ENCODE data around the gene FANCM.

The FANCM gene

DNA sequence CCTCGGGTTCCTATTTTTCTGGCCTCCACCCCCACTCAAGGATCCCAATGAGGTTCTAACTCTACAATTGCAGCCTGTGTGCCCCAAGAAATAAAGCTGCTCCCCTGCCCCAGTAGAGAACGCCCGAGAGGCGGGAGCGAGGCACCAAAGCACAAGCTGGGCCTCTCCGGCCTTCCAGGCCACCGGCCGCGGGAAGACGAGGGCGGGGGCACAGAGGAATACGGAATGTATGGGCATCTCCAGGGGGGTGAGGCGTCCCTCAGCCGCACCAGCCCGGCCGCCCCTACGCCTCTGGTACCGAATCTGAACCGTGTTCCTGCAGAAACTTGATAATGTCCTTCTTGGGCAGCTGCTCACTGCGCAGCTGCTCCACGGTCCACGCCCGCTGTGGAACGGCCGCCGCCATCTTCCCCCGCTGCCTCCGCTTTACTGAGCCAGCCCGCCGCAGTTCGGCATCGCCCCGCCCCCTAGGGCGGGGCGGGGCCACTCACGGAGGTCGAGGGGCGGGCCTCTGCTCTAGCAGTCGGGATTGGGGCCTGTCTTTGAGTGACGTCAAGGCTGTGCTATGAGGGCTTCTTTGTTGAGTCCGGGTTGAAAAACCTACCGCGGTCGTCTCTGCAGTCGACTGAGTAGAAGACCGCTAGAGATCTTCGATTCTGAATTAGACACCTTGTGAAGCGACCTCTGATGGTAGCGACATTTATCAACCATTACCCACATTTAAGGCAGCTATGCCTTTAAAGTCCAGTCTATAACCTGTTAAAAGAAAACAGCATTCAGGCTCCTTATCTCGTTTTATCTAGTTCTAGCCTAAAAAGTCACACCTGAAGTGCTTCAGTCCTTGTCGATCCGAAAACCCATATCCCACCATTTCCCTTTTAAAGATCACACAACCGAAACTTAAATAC is 1.4 kb upstream of the FANCM start, which contains the start of gene FKBP3:
TSS of gene FKBP3 (minus strand) at position 431 of the 908 bp plus-strand sequence. CDS start at position 406, 25 bp downstream.
- H3K79me1 ChIP-seq (ENCODE audit: low read length), result peaks cover 6% of the 10 kb centered on the region
- DNase-seq, result peak; percentile 99
- WGBS (ENCODE audit: extremely low coverage, insufficient coverage, insufficient read length), result no CpG with 5 or more reads among the region's 53 CpGs
- peak within 1 kb of the TSS; percentile 100 for H3K9ac ChIP-seq (ENCODE audit: low read length)
- H4K91ac ChIP-seq (ENCODE audit: low read depth, low read length), result peak within 1 kb of the TSS; percentile 87
- H3K79me2 ChIP-seq (ENCODE audit: control insufficient read depth, insufficient read depth, low read length, poor library complexity), result peaks cover 4% of the 10 kb centered on the region
- peak within 1 kb of the TSS; percentile 53 for H3K23ac ChIP-seq (ENCODE audit: low read length)
- no peaks in the 10 kb centered on the region for H3K36me3 ChIP-seq (ENCODE audit: control insufficient read depth in 1 of 2, insufficient read depth in 2 of 2, low read length in 2 of 2)
- H3K18ac ChIP-seq (ENCODE audit: low read length), result peak within 1 kb of the TSS; percentile 88
- H4K8ac ChIP-seq (ENCODE audit: low read depth, low read length), result peak within 1 kb of the TSS; percentile 94
- H3K27ac ChIP-seq (ENCODE audit: low read depth, low read length), result peak within 1 kb of the TSS; percentile 70
- H3K9me3 ChIP-seq (ENCODE audit: insufficient read depth, low read depth, low read length), result no peaks in the 10 kb centered on the region
- no peaks in the 10 kb centered on the region for H3K27me3 ChIP-seq (ENCODE audit: insufficient read depth, low read length)
- no peak within 1 kb of the TSS for H2AK5ac ChIP-seq (ENCODE audit: low read length)
- peak within 1 kb of the TSS; percentile 91 for H3K14ac ChIP-seq (ENCODE audit: low read length)
- peak within 1 kb of the TSS; percentile 87 for H3K4ac ChIP-seq (ENCODE audit: low read depth, low read length)
- peak within 1 kb of the TSS; percentile 82 for H2BK120ac ChIP-seq (ENCODE audit: insufficient read depth, low read length, poor library complexity)
- H2BK5ac ChIP-seq (ENCODE audit: low read depth, low read length, poor library complexity), result peak within 1 kb of the TSS; percentile 71
- H4K12ac ChIP-seq (ENCODE audit: low read depth, low read length), result peak within 1 kb of the TSS; percentile 89
- peak within 1 kb of the TSS; percentile 96 for H2AFZ ChIP-seq (ENCODE audit: insufficient read depth, low read length, poor library complexity)
- no peak within 1 kb of the TSS for H2BK12ac ChIP-seq (ENCODE audit: low read length)
- peak within 1 kb of the TSS; percentile 94 for H3K4me3 ChIP-seq (ENCODE audit: low read depth, low read length)
- no peaks in the 10 kb centered on the region for H3K4me1 ChIP-seq (ENCODE audit: control insufficient read depth in 1 of 2, insufficient read depth in 2 of 2, low read length in 2 of 2)
- H3K4me2 ChIP-seq (ENCODE audit: low read length), result peak within 1 kb of the TSS; percentile 83

DNA sequence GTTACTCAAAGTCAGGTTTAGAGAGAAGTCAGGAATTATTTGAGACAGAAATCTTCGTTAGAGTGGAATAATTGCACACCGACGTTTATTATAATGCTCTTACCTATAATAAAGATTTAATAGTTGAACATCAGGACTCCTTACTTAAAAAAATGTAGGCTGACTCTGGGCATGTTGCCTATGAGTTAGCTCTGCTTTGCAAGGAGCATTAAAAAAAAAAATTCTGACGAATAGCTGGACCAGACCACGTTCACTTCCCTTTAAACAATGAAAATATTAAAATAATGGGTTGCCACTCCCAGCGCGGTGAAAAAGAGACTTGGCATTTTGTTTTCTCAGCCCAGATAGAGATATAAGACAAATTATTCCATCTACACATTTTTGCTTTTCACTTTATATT is 574 bp upstream of the FANCM start:
- no peaks in the 10 kb centered on the region for H3K27me3 ChIP-seq (ENCODE audit: insufficient read depth, low read length)

DNA sequence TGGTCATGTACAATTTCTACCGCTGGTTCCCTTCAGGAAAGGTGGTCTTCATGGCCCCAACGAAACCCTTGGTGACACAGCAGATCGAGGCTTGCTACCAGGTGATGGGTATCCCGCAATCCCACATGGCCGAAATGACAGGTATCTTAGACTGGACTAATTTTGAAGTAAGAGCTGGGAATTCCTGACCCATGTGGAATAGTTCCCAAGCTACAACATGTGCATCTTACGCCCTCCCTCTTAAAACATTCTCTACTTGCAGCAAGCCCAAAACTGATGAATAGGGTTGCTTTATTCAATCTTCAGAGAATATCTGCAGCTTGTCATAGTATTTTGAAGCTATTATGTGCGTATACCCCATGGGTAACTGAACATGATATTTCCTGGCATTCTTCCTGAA is 669 bp downstream of the FANCM start:
- H2BK12ac ChIP-seq (ENCODE audit: low read length), result no peak overlapping the region
- peaks cover 0 to 2% of the 10 kb centered on the region in 2 experiments for H3K4me1 ChIP-seq (ENCODE audit: control insufficient read depth in 1 of 2, insufficient read depth in 2 of 2, low read length in 2 of 2)
- H3K14ac ChIP-seq (ENCODE audit: low read length), result no peak overlapping the region

More for the DNA sequence above, 574 bp upstream of the FANCM start:
- H4K12ac ChIP-seq (ENCODE audit: low read depth, low read length), result no peak overlapping the region
- no peak overlapping the region for H2BK12ac ChIP-seq (ENCODE audit: low read length)
- peaks cover 6% of the 10 kb centered on the region for H3K79me1 ChIP-seq (ENCODE audit: low read length)
- H3K4me3 ChIP-seq (ENCODE audit: low read depth, low read length), result no peak overlapping the region
- no peak overlapping the region for H3K14ac ChIP-seq (ENCODE audit: low read length)
- H2BK120ac ChIP-seq (ENCODE audit: insufficient read depth, low read length, poor library complexity), result no peak overlapping the region
- H3K79me2 ChIP-seq (ENCODE audit: control insufficient read depth, insufficient read depth, low read length, poor library complexity), result peaks cover 4% of the 10 kb centered on the region
- H4K8ac ChIP-seq (ENCODE audit: low read depth, low read length), result no peak overlapping the region
- peak overlapping the region; percentile 80 for H3K4me2 ChIP-seq (ENCODE audit: low read length)
- no peaks in the 10 kb centered on the region for H3K36me3 ChIP-seq (ENCODE audit: control insufficient read depth in 1 of 2, insufficient read depth in 2 of 2, low read length in 2 of 2)
- no CpG with 5 or more reads among the region's 7 CpGs for whole genome bisulfite sequencing (ENCODE audit: extremely low coverage, insufficient coverage, insufficient read length)
- no peak overlapping the region for H2BK5ac ChIP-seq (ENCODE audit: low read depth, low read length, poor library complexity)
- H3K27ac ChIP-seq (ENCODE audit: low read depth, low read length), result no peak overlapping the region
- H3K4ac ChIP-seq (ENCODE audit: low read depth, low read length), result no peak overlapping the region
- no peak overlapping the region for H3K18ac ChIP-seq (ENCODE audit: low read length)
- peaks cover 0 to 2% of the 10 kb centered on the region in 2 experiments for H3K4me1 ChIP-seq (ENCODE audit: control insufficient read depth in 1 of 2, insufficient read depth in 2 of 2, low read length in 2 of 2)
- no peak overlapping the region for H2AK5ac ChIP-seq (ENCODE audit: low read length)
- no peak overlapping the region for H2AFZ ChIP-seq (ENCODE audit: insufficient read depth, low read length, poor library complexity)
- H4K91ac ChIP-seq (ENCODE audit: low read depth, low read length), result no peak overlapping the region
- peak in 1 of 2 donors; percentile 40 for DNase-seq
- no peak overlapping the region for H3K23ac ChIP-seq (ENCODE audit: low read length)
- no peak overlapping the region for H3K9ac ChIP-seq (ENCODE audit: low read length)
- no peaks in the 10 kb centered on the region for H3K9me3 ChIP-seq (ENCODE audit: insufficient read depth, low read depth, low read length)

DNA sequence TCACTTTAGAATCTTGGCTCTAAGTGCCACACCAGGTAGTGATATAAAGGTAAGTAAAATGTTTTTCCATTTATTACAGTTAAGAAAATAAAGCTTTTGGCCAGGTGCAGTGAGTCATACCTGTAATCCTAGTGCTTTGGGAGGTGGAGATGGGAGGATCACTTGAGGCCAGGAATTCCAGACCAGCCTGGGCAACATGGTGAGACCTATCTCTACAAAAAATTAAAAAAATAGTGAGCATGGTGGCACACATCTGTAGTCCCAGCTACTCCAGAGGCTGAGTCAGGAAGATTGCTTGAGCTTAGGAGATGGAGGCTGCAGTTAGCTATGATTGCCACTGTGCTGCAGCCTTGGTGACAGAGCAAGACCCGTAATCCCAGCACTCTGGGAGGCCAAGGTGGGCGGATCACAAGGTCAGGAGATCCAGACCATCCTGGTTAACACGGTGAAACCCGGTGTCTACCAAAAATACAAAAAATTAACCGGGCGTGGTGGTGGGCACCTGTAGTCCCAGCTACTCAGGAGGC is 5.0 kb downstream of the FANCM start:
- no peak overlapping the region for H4K91ac ChIP-seq (ENCODE audit: low read depth, low read length)
- no peak overlapping the region for H2AFZ ChIP-seq (ENCODE audit: insufficient read depth, low read length, poor library complexity)
- no peak overlapping the region for H3K4me3 ChIP-seq (ENCODE audit: low read depth, low read length)
- H3K79me1 ChIP-seq (ENCODE audit: low read length), result peaks cover 1% of the 10 kb centered on the region
- H3K36me3 ChIP-seq (ENCODE audit: control insufficient read depth in 1 of 2, insufficient read depth in 2 of 2, low read length in 2 of 2), result peaks cover 0 to 5% of the 10 kb centered on the region in 2 experiments
- no CpG with 5 or more reads among the region's 6 CpGs for whole genome bisulfite sequencing (ENCODE audit: extremely low coverage, insufficient coverage, insufficient read length)
- no peak overlapping the region for H2BK5ac ChIP-seq (ENCODE audit: low read depth, low read length, poor library complexity)
- no peak overlapping the region for H3K4ac ChIP-seq (ENCODE audit: low read depth, low read length)
- H2AK5ac ChIP-seq (ENCODE audit: low read length), result no peak overlapping the region
- H2BK12ac ChIP-seq (ENCODE audit: low read length), result no peak overlapping the region
- H3K9ac ChIP-seq (ENCODE audit: low read length), result no peak overlapping the region
- no peak overlapping the region for H3K4me2 ChIP-seq (ENCODE audit: low read length)
- H3K79me2 ChIP-seq (ENCODE audit: control insufficient read depth, insufficient read depth, low read length, poor library complexity), result no peaks in the 10 kb centered on the region
- H3K27ac ChIP-seq (ENCODE audit: low read depth, low read length), result no peak overlapping the region
- no peak overlapping the region for H3K23ac ChIP-seq (ENCODE audit: low read length)
- no peak overlapping the region for H2BK120ac ChIP-seq (ENCODE audit: insufficient read depth, low read length, poor library complexity)
- no peaks in the 10 kb centered on the region for H3K9me3 ChIP-seq (ENCODE audit: insufficient read depth, low read depth, low read length)
- DNase-seq, result no peak
- H3K27me3 ChIP-seq (ENCODE audit: insufficient read depth, low read length), result no peaks in the 10 kb centered on the region
- H3K4me1 ChIP-seq (ENCODE audit: control insufficient read depth in 1 of 2, insufficient read depth in 2 of 2, low read length in 2 of 2), result peaks cover 0 to 2% of the 10 kb centered on the region in 2 experiments
- H4K12ac ChIP-seq (ENCODE audit: low read depth, low read length), result no peak overlapping the region
- no peak overlapping the region for H3K14ac ChIP-seq (ENCODE audit: low read length)
- no peak overlapping the region for H3K18ac ChIP-seq (ENCODE audit: low read length)
- H4K8ac ChIP-seq (ENCODE audit: low read depth, low read length), result no peak overlapping the region

More for the DNA sequence above, 669 bp downstream of the FANCM start:
- no peak overlapping the region for H2BK5ac ChIP-seq (ENCODE audit: low read depth, low read length, poor library complexity)
- H3K4me3 ChIP-seq (ENCODE audit: low read depth, low read length), result peak overlapping the region; percentile 92
- DNase-seq, result no peak
- no peaks in the 10 kb centered on the region for H3K9me3 ChIP-seq (ENCODE audit: insufficient read depth, low read depth, low read length)
- no peaks in the 10 kb centered on the region for H3K36me3 ChIP-seq (ENCODE audit: control insufficient read depth in 1 of 2, insufficient read depth in 2 of 2, low read length in 2 of 2)
- H3K4ac ChIP-seq (ENCODE audit: low read depth, low read length), result no peak overlapping the region
- H3K4me2 ChIP-seq (ENCODE audit: low read length), result peak overlapping the region; percentile 99
- H2AFZ ChIP-seq (ENCODE audit: insufficient read depth, low read length, poor library complexity), result peak overlapping the region; percentile 92
- no peaks in the 10 kb centered on the region for H3K27me3 ChIP-seq (ENCODE audit: insufficient read depth, low read length)
- H4K8ac ChIP-seq (ENCODE audit: low read depth, low read length), result peak overlapping the region; percentile 88
- H3K79me1 ChIP-seq (ENCODE audit: low read length), result peaks cover 6% of the 10 kb centered on the region
- H4K12ac ChIP-seq (ENCODE audit: low read depth, low read length), result no peak overlapping the region
- H3K27ac ChIP-seq (ENCODE audit: low read depth, low read length), result no peak overlapping the region
- no peak overlapping the region for H3K18ac ChIP-seq (ENCODE audit: low read length)
- peak overlapping the region; percentile 55 for H3K9ac ChIP-seq (ENCODE audit: low read length)
- H3K79me2 ChIP-seq (ENCODE audit: control insufficient read depth, insufficient read depth, low read length, poor library complexity), result peaks cover 4% of the 10 kb centered on the region
- H4K91ac ChIP-seq (ENCODE audit: low read depth, low read length), result no peak overlapping the region
- H2AK5ac ChIP-seq (ENCODE audit: low read length), result no peak overlapping the region
- no peak overlapping the region for H2BK120ac ChIP-seq (ENCODE audit: insufficient read depth, low read length, poor library complexity)
- no peak overlapping the region for H3K23ac ChIP-seq (ENCODE audit: low read length)
- WGBS (ENCODE audit: extremely low coverage, insufficient coverage, insufficient read length), result no CpG with 5 or more reads among the region's 7 CpGs
